T-cell (primary cell): ENCODE measurements around the gene PLCG2. TPM values are rescaled to one million over a fixed set of nuclear protein-coding genes. Genes with fewer than 3 reads are reported as not detected.

Source experiments
- ATAC-seq, 4 experiments: fragments of 200-7000 bp in 3 of 4; fragments of 150-1000 bp in 1 of 4; cut with Tn5 transposase; replicated peaks in 1 of 4; 1 replicate in 3 of 4; 2 replicates in 1 of 4; pipeline ENCODE4 v1.10.0; 2021; ENCODE audit warnings: moderate library complexity in 3 of 4, mild to moderate bottlenecking in 2 of 4, moderate number of reproducible peaks in 1 of 4
- CTCF ChIA-PET, 2 donors: fragments of 300-600 bp; sonication (Branson Sonifier 250); formaldehyde crosslinking; loops; one replicate each; lab custom pipeline; 2022; ENCODE audit warnings: antibody characterized with exemption in 2 of 2; lab: Charles Lee
- POLR2A ChIA-PET, 2 donors: fragments of 300-600 bp; sonication (Branson Sonifier 250); formaldehyde crosslinking; loops; one replicate each; lab custom pipeline; 2022; ENCODE audit warnings: antibody characterized with exemption in 2 of 2; lab: Charles Lee
- DNase-seq, 35 experiments: peaks; one replicate each; pipeline versions ENCODE4 v3.0.0 to v3.0.0-alpha.2; 2013 to 2023
- H3K27ac ChIP-seq: one replicate; pipeline ENCODE4 v1.5.1; 2013; ENCODE audit warnings: low read length
- H3K27me3 ChIP-seq, 2 experiments: replicated peaks in 1 of 2; 1 replicate in 1 of 2; 2 replicates in 1 of 2; pipeline versions ENCODE4 v1.6.1 to v1.7.0; 2013; ENCODE audit warnings: low read length in 1 of 2, mixed read lengths in 1 of 2; ENCODE audit not compliant: control insufficient read depth in 2 of 2, insufficient read depth in 2 of 2; ENCODE audit errors: extremely low read depth in 1 of 2
- H3K36me3 ChIP-seq, 2 donors: 1 replicate in 1 of 2; 2 replicates in 1 of 2; pipeline versions ENCODE4 v1.6.1 to v1.7.0; 2013; ENCODE audit warnings: low read length in 1 of 2; ENCODE audit not compliant: control insufficient read depth in 2 of 2, insufficient read depth in 1 of 2; ENCODE audit errors: extremely low read depth in 1 of 2
- H3K4me1 ChIP-seq, 2 experiments: 1 replicate in 1 of 2; 2 replicates in 1 of 2; pipeline versions ENCODE4 v1.6.1 to v1.7.0; 2013; ENCODE audit warnings: low read length in 2 of 2, mixed read lengths in 1 of 2; ENCODE audit not compliant: insufficient read depth in 2 of 2, control insufficient read depth in 1 of 2; ENCODE audit errors: extremely low read depth in 1 of 2
- H3K4me3 ChIP-seq, 2 donors: 1 replicate in 1 of 2; 2 replicates in 1 of 2; pipeline versions ENCODE4 v1.5.1 to v1.7.0; 2013; ENCODE audit warnings: mild to moderate bottlenecking in 2 of 2, low read length in 1 of 2, moderate library complexity in 1 of 2; ENCODE audit not compliant: control insufficient read depth in 1 of 2; ENCODE audit errors: extremely low read depth in 1 of 2
- H3K9me3 ChIP-seq: 2 replicates; pipeline ENCODE4 v1.7.0; 2013
- H3K27ac Mint-ChIP-seq, 2 donors: one replicate each; pipeline ENCODE4 v1.8.0; 2020 to 2021; ENCODE audit warnings: mild to moderate bottlenecking in 2 of 2, mixed read lengths in 2 of 2
- H3K27me3 Mint-ChIP-seq, 2 donors: one replicate each; pipeline ENCODE4 v1.8.0; 2021 to 2022; ENCODE audit warnings: mixed read lengths in 2 of 2
- H3K36me3 Mint-ChIP-seq: one replicate; pipeline ENCODE4 v1.8.0; 2021; ENCODE audit warnings: mixed read lengths
- H3K4me1 Mint-ChIP-seq, 3 donors: one replicate each; pipeline ENCODE4 v1.8.0; 2020 to 2022; ENCODE audit warnings: mixed read lengths in 3 of 3, mild to moderate bottlenecking in 1 of 3
- H3K4me3 Mint-ChIP-seq, 3 donors: one replicate each; pipeline ENCODE4 v1.8.0; 2020 to 2022; ENCODE audit warnings: mild to moderate bottlenecking in 3 of 3, mixed read lengths in 3 of 3, moderate library complexity in 3 of 3
- H3K9me3 Mint-ChIP-seq, 3 donors: one replicate each; pipeline ENCODE4 v1.8.0; 2020 to 2022; ENCODE audit warnings: mixed read lengths in 3 of 3
- WGBS: methylation state at CpG from one replicate; pipeline ENCODE4 v1.1.5; 2013; ENCODE audit warnings: missing lambda C conversion rate; ENCODE audit not compliant: insufficient coverage; 5-methylcytosine and 5-hydroxymethylcytosine counted together
- total RNA-seq, 35 experiments: library from RNA in 6 of 35; stranded (reverse) in 6 of 35; fragments of 120-200 nt in 1 of 35; gene quantifications; one replicate each; pipeline versions ENCODE4 v1.2.1 to v1.2.4 and lab custom pipeline; 2013 to 2026

The PLCG2 gene
- total RNA-seq, 5 donors from 2014 or later (not counting 1 experiment from before 2014, with no cell fraction given), result 7.5 to 27.1 (median 12.1) TPM

DNA sequence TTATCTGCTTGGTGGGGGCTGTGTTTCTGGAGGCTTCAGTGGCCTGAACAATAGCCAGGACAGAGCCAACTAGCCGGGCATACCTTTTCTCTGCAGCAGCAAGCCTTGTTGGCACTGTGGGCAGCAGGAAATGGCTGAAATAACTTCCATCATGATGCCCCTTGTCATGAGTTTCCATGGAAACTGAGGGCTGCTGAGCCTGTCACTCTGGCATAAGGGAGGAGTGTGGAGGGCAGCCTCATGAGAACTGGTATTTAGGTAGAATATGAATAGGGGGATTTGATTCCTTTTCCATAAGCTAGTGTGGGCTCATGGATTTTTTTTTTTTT, 39.4 kb downstream of the PLCG2 start:
- peak overlapping the region in 1 of 2 donors; percentile 66 for H3K27ac Mint-ChIP-seq
- H3K4me1 ChIP-seq, result peaks cover 0 to 59% of the 10 kb centered on the region in 2 experiments
- H3K27ac ChIP-seq, result peak overlapping the region; percentile 85
- ChIA-PET POLR2A (no interaction called here), CTCF (no interaction called here)
- DNase-seq (no peak), ATAC-seq (no peak)
- H3K4me3 Mint-ChIP-seq, result no peak overlapping the region
- H3K4me3 ChIP-seq, result no peak overlapping the region
- H3K4me1 Mint-ChIP-seq, result peaks cover 10 to 46% (median 12%) of the 10 kb centered on the region in 3 donors
- H3K27me3 ChIP-seq, result peaks cover 0 to 3% of the 10 kb centered on the region in 2 experiments
- WGBS, result 50% methylated on average over 1 of the region's 1 CpG
- H3K27me3 Mint-ChIP-seq, result peaks cover 0 to 8% of the 10 kb centered on the region in 2 donors
- H3K9me3 Mint-ChIP-seq, result no peaks in the 10 kb centered on the region
- H3K9me3 ChIP-seq, result no peaks in the 10 kb centered on the region
- H3K36me3 ChIP-seq, result no peaks in the 10 kb centered on the region
- H3K36me3 Mint-ChIP-seq, result no peaks in the 10 kb centered on the region

DNA sequence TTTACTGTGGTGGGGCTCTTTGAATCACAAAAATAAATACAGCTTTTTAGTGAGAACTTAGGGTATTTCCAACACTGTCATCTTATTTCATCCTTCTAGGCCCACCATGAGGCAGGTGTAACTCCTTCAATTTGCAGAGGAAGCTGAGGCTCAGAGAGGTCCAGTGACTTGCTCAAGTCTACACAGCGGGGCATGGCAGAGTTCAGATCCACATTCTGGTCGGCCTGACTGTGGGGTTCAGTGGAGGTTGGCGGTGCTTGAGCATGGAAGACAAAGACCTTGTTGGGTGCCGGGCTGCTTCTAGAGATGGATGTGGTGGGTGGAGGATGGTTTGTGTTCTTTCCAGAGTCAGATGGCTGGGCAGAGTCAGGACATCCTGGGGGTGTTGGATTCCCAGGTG, 39.8 kb downstream of the PLCG2 start:
- Histone ChIP-seq H3K9me3 (no peaks in the 10 kb centered on the region), H3K27me3 (peaks cover 0 to 3% of the 10 kb centered on the region in 2 experiments), H3K27ac (no peak overlapping the region), H3K4me1 (peaks cover 0 to 57% of the 10 kb centered on the region in 2 experiments), H3K4me3 (no peak overlapping the region), H3K36me3 (no peaks in the 10 kb centered on the region)
- H3K36me3 Mint-ChIP-seq, result no peaks in the 10 kb centered on the region
- DNase-seq (no peak), ATAC-seq (no peak)
- ChIA-PET POLR2A (no interaction called here), CTCF (no interaction called here)
- peaks cover 10 to 43% (median 12%) of the 10 kb centered on the region in 3 donors for H3K4me1 Mint-ChIP-seq
- 81% methylated on average over 2 of the region's 4 CpGs for WGBS
- no peaks in the 10 kb centered on the region for H3K9me3 Mint-ChIP-seq
- H3K27ac Mint-ChIP-seq, result peak overlapping the region in 1 of 2 donors; percentile 66
- H3K4me3 Mint-ChIP-seq, result no peak overlapping the region
- peaks cover 0 to 5% of the 10 kb centered on the region in 2 donors for H3K27me3 Mint-ChIP-seq

DNA sequence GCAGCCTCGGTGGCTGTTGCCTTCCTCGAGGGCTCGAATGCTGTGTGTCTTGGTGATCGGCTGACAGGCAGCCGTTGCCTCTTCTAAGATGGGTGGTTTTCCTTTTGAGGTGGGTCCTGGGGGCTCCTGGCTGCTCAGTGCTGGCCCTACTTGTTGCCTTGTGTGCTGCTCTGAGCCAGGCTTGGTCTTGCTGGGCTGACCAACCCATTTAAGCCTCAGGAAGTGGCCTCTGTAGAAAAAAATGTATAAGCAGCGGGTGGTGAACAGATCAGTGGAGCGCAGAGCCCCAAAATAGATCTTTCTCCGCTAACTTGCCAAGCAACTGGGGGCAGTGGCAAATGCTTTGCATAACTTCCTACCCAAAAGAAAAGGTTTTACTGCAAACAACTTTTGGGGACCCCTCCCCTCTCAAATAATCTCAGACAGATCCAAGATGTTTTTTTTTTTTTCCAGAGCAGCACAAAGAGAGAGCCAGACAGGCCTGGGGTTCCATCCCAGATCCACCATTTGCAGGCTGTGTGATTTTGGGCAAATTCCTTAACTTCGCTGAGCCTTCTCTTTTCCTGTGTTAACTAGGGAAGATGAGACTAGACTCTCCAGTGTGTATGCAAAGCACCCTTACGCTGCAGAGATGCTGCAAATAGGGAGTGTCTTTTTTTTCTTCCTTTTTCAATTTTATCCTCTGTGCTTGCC, 42.5 kb downstream of the PLCG2 start:
- no peak for ATAC-seq
- peaks cover 0 to 49% of the 10 kb centered on the region in 2 experiments for H3K4me1 ChIP-seq
- CTCF ChIA-PET, result no interaction called here

DNA sequence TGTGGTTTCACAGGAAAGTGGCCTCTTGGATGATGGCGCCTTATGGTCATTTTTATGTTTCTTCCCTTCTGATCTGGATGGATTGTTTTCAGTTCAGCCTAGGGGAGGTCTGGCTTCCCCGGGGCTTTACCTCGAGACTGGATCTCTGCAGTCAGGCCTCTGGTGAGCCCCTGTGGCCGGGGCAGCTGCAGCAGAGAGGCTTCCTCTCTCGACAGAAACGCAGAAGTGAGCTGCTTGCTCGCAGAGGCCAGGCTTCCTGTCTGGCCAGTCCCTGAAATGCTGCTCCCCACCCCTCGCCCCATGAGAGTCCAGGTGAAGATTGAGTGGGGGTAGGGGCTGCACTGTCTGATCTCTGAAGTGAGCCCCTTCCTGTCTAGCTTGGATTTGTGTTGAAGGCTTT, 44.0 kb downstream of the PLCG2 start:
- DNase-seq, result peak in 2 of 35 experiments; percentile 23 to 46
- 35% methylated on average over 5 of the region's 8 CpGs for WGBS
- Mint-ChIP-seq H3K36me3 (no peaks in the 10 kb centered on the region), H3K4me1 (peaks cover 3 to 39% (median 5%) of the 10 kb centered on the region in 3 donors), H3K27me3 (peaks cover 0 to 4% of the 10 kb centered on the region in 2 donors), H3K4me3 (no peak overlapping the region), H3K27ac (peak overlapping the region; percentile 51 to 61), H3K9me3 (no peaks in the 10 kb centered on the region)
- H3K27ac ChIP-seq, result peak overlapping the region; percentile 62
- H3K4me1 ChIP-seq, result peaks cover 0 to 35% of the 10 kb centered on the region in 2 experiments
- H3K27me3 ChIP-seq, result peaks cover 0 to 3% of the 10 kb centered on the region in 2 experiments
- no peaks in the 10 kb centered on the region for H3K9me3 ChIP-seq
- H3K36me3 ChIP-seq, result no peaks in the 10 kb centered on the region
- CTCF ChIA-PET, result no interaction called here
- peak in 3 of 4 experiments; percentile 38 to 45 (median 40) for ATAC-seq
- no peak overlapping the region for H3K4me3 ChIP-seq
- POLR2A ChIA-PET, result interaction anchor here in 1 of 2 donors (1.0 kb wide), 1 partner anchor 13 kb away, joined by 4 read pairs; no protein-coding TSS in a partner anchor

More for the DNA sequence above, 42.5 kb downstream of the PLCG2 start:
- H3K9me3 Mint-ChIP-seq, result no peaks in the 10 kb centered on the region
- peak overlapping the region in 1 of 3 donors; percentile 24 for H3K4me3 Mint-ChIP-seq
- Histone ChIP-seq H3K4me3 (no peak overlapping the region), H3K36me3 (no peaks in the 10 kb centered on the region), H3K9me3 (no peaks in the 10 kb centered on the region), H3K27ac (no peak overlapping the region), H3K27me3 (peaks cover 0 to 3% of the 10 kb centered on the region in 2 experiments)
- POLR2A ChIA-PET, result no interaction called here
- H3K27me3 Mint-ChIP-seq, result peaks cover 0 to 2% of the 10 kb centered on the region in 2 donors
- peaks cover 10 to 48% (median 12%) of the 10 kb centered on the region in 3 donors for H3K4me1 Mint-ChIP-seq
- no peaks in the 10 kb centered on the region for H3K36me3 Mint-ChIP-seq
- no peak for DNase-seq
- WGBS, result 57% methylated on average over 4 of the region's 10 CpGs
- peak overlapping the region in 1 of 2 donors; percentile 17 for H3K27ac Mint-ChIP-seq

DNA sequence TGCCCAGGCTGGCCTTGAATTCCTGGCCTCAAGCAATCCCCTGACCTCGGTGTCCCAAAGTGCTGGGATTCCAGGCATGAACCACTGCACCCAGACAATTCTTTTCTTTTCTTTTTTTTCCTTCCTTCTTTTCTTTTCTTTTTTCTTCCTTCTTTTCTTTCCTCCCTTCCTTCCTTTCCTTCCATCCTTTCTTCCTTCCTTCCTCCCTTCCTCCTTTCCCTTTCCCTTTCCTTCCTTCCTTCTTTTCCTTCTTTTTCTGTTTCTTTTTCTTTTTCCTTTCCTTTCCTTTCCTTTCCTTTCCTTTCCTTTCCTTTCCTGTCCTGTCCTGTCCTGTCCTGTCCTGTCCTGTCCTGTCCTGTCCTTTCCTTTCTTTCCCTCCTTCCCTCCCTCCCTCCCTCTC, 44.6 kb downstream of the PLCG2 start:
- Histone ChIP-seq H3K36me3 (no peaks in the 10 kb centered on the region), H3K27me3 (peaks cover 0 to 3% of the 10 kb centered on the region in 2 experiments), H3K27ac (peak overlapping the region; percentile 62), H3K4me1 (peaks cover 0 to 29% of the 10 kb centered on the region in 2 experiments), H3K9me3 (no peaks in the 10 kb centered on the region), H3K4me3 (no peak overlapping the region)
- ATAC-seq, result no peak
- WGBS, result 71% methylated on average over 1 of the region's 1 CpG
- Mint-ChIP-seq H3K4me3 (no peak overlapping the region), H3K4me1 (peaks cover 0 to 37% (median 0%) of the 10 kb centered on the region in 3 donors), H3K9me3 (no peaks in the 10 kb centered on the region), H3K27ac (peak overlapping the region; percentile 51 to 61), H3K36me3 (no peaks in the 10 kb centered on the region), H3K27me3 (peaks cover 0 to 4% of the 10 kb centered on the region in 2 donors)
- ChIA-PET POLR2A (interaction anchor here in 1 of 2 donors (1.0 kb wide), 1 partner anchor 12 kb away, joined by 4 read pairs; no protein-coding TSS in a partner anchor), CTCF (no interaction called here)
- no peak for DNase-seq

DNA sequence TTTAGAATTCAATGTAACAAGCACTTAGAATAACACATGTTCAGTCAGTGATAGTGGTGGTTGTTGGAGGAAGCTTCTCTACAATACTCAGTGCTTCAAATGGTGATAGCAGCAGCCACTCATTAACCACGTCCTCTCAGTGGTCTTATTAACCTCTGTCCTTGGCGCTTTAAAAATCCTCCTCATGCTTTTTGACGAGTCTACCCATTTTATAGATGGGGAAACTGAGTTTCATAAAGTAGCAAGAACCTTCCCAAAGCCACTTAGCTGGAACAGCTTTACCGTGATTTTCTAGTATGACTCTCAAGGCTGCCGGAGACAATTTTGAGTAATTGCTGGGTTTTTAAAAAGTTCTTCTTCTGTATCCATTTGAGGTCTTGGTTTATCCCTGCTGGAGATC, 47.4 kb downstream of the PLCG2 start:
- peaks cover 0 to 33% (median 4%) of the 10 kb centered on the region in 3 donors for H3K4me1 Mint-ChIP-seq
- no peak overlapping the region for H3K4me3 ChIP-seq
- peaks cover 0 to 2% of the 10 kb centered on the region in 2 donors for H3K27me3 Mint-ChIP-seq
- H3K4me3 Mint-ChIP-seq, result no peak overlapping the region
- no peaks in the 10 kb centered on the region for H3K9me3 Mint-ChIP-seq
- no peaks in the 10 kb centered on the region for H3K9me3 ChIP-seq
- CTCF ChIA-PET, result interaction anchor here (0.6 kb wide), 2 partner anchors 9 to 578 kb away, joined by 4 read pairs; no protein-coding TSS in a partner anchor
- 100% methylated on average over 2 of the region's 5 CpGs for WGBS
- POLR2A ChIA-PET, result interaction anchor here in 1 of 2 donors (0.6 kb wide), 1 partner anchor 60 kb away, joined by 3 read pairs; no protein-coding TSS in a partner anchor
- no peak overlapping the region for H3K27ac Mint-ChIP-seq
- no peaks in the 10 kb centered on the region for H3K27me3 ChIP-seq
- no peaks in the 10 kb centered on the region for H3K36me3 ChIP-seq
- no peaks in the 10 kb centered on the region for H3K36me3 Mint-ChIP-seq
- H3K27ac ChIP-seq, result no peak overlapping the region
- DNase-seq, result no peak
- no peak for ATAC-seq
- peaks cover 2 to 31% of the 10 kb centered on the region in 2 experiments for H3K4me1 ChIP-seq
